ENCODE measurements around the gene NRG3. TPM values are rescaled to one million over a fixed set of nuclear protein-coding genes. Genes with fewer than 3 reads are reported as not detected.

The NRG3 gene
- total and polyA plus RNA-seq, 2 of the 4 experiments (the other 2 are of a cell fraction) = not detected

- intact Hi-C loops (cut with micrococcal nuclease) = no loop called here
- H2BK120ac ChIP-seq (ENCODE audit: low read depth, low read length) = no peak overlapping the region
- H3K4ac ChIP-seq (ENCODE audit: low read depth, low read length) = no peak overlapping the region
- CTCF ChIA-PET = no interaction called here
- in situ Hi-C loops (cut with MboI; ENCODE audit: low sequenced_read_pairs) = no loop called here
- no peak overlapping the region for H2AFZ ChIP-seq (replicated peaks; ENCODE audit: low read length, poor library complexity)
- no peak overlapping the region for H3K27ac ChIP-seq (ENCODE audit: insufficient read depth, low read length)
- H3K4me2 ChIP-seq (ENCODE audit: low read depth, low read length) = no peak overlapping the region
- H4K5ac ChIP-seq (ENCODE audit: low read depth, low read length) = no peak overlapping the region
- H3K4me1 ChIP-seq (ENCODE audit: control insufficient read depth, insufficient read depth, low read length) = no peaks in the 10 kb centered on the region
- POLR2A ChIA-PET (ENCODE audit: unreplicated experiment) = no interaction called here
- H4K91ac ChIP-seq (ENCODE audit: insufficient read depth, low read depth, low read length) = no peak overlapping the region
- ATAC-seq (ENCODE audit: low read depth) (no peak), DNase-seq (no peak)
- H3K9me3 ChIP-seq (ENCODE audit: control insufficient read depth, insufficient read depth, low read length) = no peaks in the 10 kb centered on the region; the same call in 1 of the 2 replicates
- H3K27me3 ChIP-seq (ENCODE audit: control insufficient read depth, insufficient read depth, low read length) = no peaks in the 10 kb centered on the region
- no peak overlapping the region for H2BK20ac ChIP-seq (ENCODE audit: low read depth, low read length)
- no peaks in the 10 kb centered on the region for H3K9me1 ChIP-seq (ENCODE audit: insufficient read depth, low read length)
- no peak overlapping the region for H3K18ac ChIP-seq (ENCODE audit: low read depth, low read length)
- no peak overlapping the region for H3K23ac ChIP-seq (ENCODE audit: low read depth, low read length)
- H2AK5ac ChIP-seq (ENCODE audit: low read depth, low read length) = no peak overlapping the region
- no peak overlapping the region for H3K56ac ChIP-seq (ENCODE audit: extremely low read depth, insufficient read depth, low read length)
- WGBS, 2 experiments (ENCODE audit: extremely low coverage in 2 of 2, insufficient read length in 1 of 2) = no CpG with 5 or more reads among the region's 2 CpGs
- dilution Hi-C loops (cut with HindIII; ENCODE audit: low sequenced_read_pairs, unreplicated experiment) = no loop called here
- no peak overlapping the region for H2BK5ac ChIP-seq (ENCODE audit: low read depth, low read length, poor library complexity, severe bottlenecking)
- no TSS peak for BruUV-seq (replicated peaks)
- no peaks in the 10 kb centered on the region for H4K20me1 ChIP-seq (ENCODE audit: insufficient read depth, low read length)
- no peak overlapping the region for H4K8ac ChIP-seq (ENCODE audit: low read depth in 2 of 2, low read length in 2 of 2)
- H2BK15ac ChIP-seq (ENCODE audit: low read depth, low read length) = no peak overlapping the region
- H3K4me3 ChIP-seq (ENCODE audit: insufficient read depth, low read depth, low read length) = no peak overlapping the region
- H3K14ac ChIP-seq (replicated peaks; ENCODE audit: low read depth, low read length) = no peak overlapping the region
- H3K9ac ChIP-seq (ENCODE audit: low read depth, low read length) = no peak overlapping the region
- no peaks in the 10 kb centered on the region for H3K79me1 ChIP-seq (ENCODE audit: low read depth in 1 of 2, low read length in 2 of 2)
- H3K36me3 ChIP-seq (ENCODE audit: control insufficient read depth, insufficient read depth, low read length) = no peaks in the 10 kb centered on the region
- no peak for TF ChIP-seq MAZ (IDR thresholded peaks at IDR 0.05; ENCODE audit: borderline replicate concordance, low read depth, low read length)
- no peak for TF ChIP-seq SMC3 (IDR thresholded peaks at IDR 0.05; ENCODE audit: low read depth, low read length)
- no peak for TF ChIP-seq CEBPB (IDR thresholded peaks at IDR 0.05; ENCODE audit: low read depth, low read length)
- no peak for TF ChIP-seq RFX5 (IDR thresholded peaks at IDR 0.05; ENCODE audit: low read depth, low read length)
- no peak for TF ChIP-seq NFE2L2 (IDR thresholded peaks at IDR 0.05; ENCODE audit: low read depth, low read length)
- no peak for TF ChIP-seq MXI1 (IDR thresholded peaks at IDR 0.05; ENCODE audit: borderline replicate concordance, low read depth, low read length)
- no peak for TF ChIP-seq ELK1 (IDR thresholded peaks at IDR 0.05; ENCODE audit: borderline replicate concordance, low read depth, low read length)
- TF ChIP-seq USF2 (IDR thresholded peaks at IDR 0.05; ENCODE audit: low read depth, low read length) = no peak
- TF ChIP-seq RCOR1 (IDR thresholded peaks at IDR 0.05; ENCODE audit: insufficient replicate concordance, low read length) = no peak
- no peak for TF ChIP-seq MAFK (IDR thresholded peaks at IDR 0.05; ENCODE audit: low read depth, low read length)
- TF ChIP-seq CTCF (conservative IDR thresholded peaks at IDR 0.05; ENCODE audit: low read depth, low read length) = no peak
- TF ChIP-seq BHLHE40 (IDR thresholded peaks at IDR 0.05; ENCODE audit: low read depth, low read length) = no peak
- no peak for TF ChIP-seq FOS (IDR thresholded peaks at IDR 0.05; ENCODE audit: low read depth, low read length)
- TF ChIP-seq RAD21 (IDR thresholded peaks at IDR 0.05; ENCODE audit: low read length) = no peak
- no peak for TF ChIP-seq CHD1 (IDR thresholded peaks at IDR 0.05; ENCODE audit: low read depth, low read length)
- no peak for TF ChIP-seq POLR2A (IDR thresholded peaks at IDR 0.05; ENCODE audit: low read depth, low read length)
- no peak overlapping the region for H2AK9ac ChIP-seq (replicated peaks; ENCODE audit: low read depth, low read length, poor library complexity)
Observed at GRCh38 chr10:82880776-82881290, 1005.8 kb downstream of the NRG3 start.

Data from IMR-90 (cell line).